Loucy (cell line): ENCODE results near the gene ITCH.

Source experiments
- EZH2phosphoT487 ChIP-seq: fragments of 200-600 bp; IDR thresholded peaks from 2 replicates; pipeline ENCODE4 v1.6.1; 2018; ENCODE audit warnings: antibody characterized with exemption, mild to moderate bottlenecking, moderate library complexity, borderline replicate concordance
- TF ChIP-seq, protein P1 (sequence below): fragments of 200-600 bp; sonication (generic); conservative IDR thresholded peaks from 2 replicates; pipeline ENCODE4 v1.5.1; 2014; ENCODE audit warnings: mild to moderate bottlenecking, antibody characterized with exemption, low read length

DNA sequence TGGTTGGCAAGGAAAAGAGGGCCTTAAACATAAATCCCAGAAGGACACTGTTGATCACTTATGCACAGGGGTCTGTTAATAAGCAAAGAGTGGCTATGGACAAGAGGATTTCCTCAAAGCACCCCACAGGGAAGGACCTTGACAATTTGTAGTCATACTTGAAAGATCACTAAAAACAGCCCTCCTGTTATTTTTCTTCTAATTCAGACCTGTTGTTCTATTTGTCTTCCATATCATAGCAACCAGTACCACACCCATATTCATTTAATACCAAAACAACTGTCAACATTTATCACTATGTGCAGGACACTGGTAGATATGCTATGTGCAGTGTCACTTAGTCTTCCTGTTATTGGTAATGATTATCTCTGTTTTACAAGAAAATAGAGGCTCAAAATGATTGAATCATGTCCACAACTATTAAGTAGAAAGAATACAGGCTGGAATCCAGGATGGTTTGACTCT lies 149.9 kb downstream of the ITCH start:
- TF ChIP-seq, protein P1, sequence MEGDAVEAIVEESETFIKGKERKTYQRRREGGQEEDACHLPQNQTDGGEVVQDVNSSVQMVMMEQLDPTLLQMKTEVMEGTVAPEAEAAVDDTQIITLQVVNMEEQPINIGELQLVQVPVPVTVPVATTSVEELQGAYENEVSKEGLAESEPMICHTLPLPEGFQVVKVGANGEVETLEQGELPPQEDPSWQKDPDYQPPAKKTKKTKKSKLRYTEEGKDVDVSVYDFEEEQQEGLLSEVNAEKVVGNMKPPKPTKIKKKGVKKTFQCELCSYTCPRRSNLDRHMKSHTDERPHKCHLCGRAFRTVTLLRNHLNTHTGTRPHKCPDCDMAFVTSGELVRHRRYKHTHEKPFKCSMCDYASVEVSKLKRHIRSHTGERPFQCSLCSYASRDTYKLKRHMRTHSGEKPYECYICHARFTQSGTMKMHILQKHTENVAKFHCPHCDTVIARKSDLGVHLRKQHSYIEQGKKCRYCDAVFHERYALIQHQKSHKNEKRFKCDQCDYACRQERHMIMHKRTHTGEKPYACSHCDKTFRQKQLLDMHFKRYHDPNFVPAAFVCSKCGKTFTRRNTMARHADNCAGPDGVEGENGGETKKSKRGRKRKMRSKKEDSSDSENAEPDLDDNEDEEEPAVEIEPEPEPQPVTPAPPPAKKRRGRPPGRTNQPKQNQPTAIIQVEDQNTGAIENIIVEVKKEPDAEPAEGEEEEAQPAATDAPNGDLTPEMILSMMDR, result no peak
- no peak for TF ChIP-seq EZH2phosphoT487
